HepG2 (cell line): Measurements from ENCODE around the gene PRSS22. TPM values are rescaled to one million over a fixed set of nuclear protein-coding genes. Genes with fewer than 3 reads are reported as not detected.

Experiments used
- ATF6 ChIP-seq: sonication (generic); formaldehyde crosslinking; conservative IDR thresholded peaks from 2 replicates; pipeline ENCODE4 v1.4.0; 2020; ENCODE audit warnings: missing genetic modification reagents
- CEBPG ChIP-seq: IDR thresholded peaks from 2 replicates; pipeline ENCODE4 v1.6.1; 2016
- HOMEZ ChIP-seq: IDR thresholded peaks from 2 replicates; pipeline ENCODE4 v1.6.1; 2016; ENCODE audit warnings: low read depth
- KLF13 ChIP-seq: sonication (generic); formaldehyde crosslinking; IDR thresholded peaks from 2 replicates; pipeline ENCODE4 v1.4.0; 2020; ENCODE audit warnings: mild to moderate bottlenecking, missing genetic modification reagents
- SKI ChIP-seq: fragments of 450-650 bp; IDR thresholded peaks from one replicate; pipeline ENCODE4 v1.6.1; 2018; ENCODE audit warnings: mild to moderate bottlenecking; ENCODE audit not compliant: partially characterized antibody
- SKIL ChIP-seq: sonication (generic); formaldehyde crosslinking; IDR thresholded peaks from 2 replicates; pipeline ENCODE4 v1.8.0; 2022; ENCODE audit warnings: missing genetic modification reagents, mild to moderate bottlenecking, moderate library complexity, borderline replicate concordance
- STAG1 ChIP-seq: sonication (generic); formaldehyde crosslinking; IDR thresholded peaks from 2 replicates; pipeline ENCODE4 v1.4.0; 2020; ENCODE audit warnings: missing genetic modification reagents
- TARDBP ChIP-seq: sonication (generic); formaldehyde crosslinking; IDR thresholded peaks from 2 replicates; pipeline ENCODE4 v1.8.0; 2022; ENCODE audit warnings: mild to moderate bottlenecking, missing genetic modification reagents
- THAP11 ChIP-seq: IDR thresholded peaks from 2 replicates; pipeline ENCODE4 v1.6.1; 2016; ENCODE audit warnings: missing biosample characterization, missing genetic modification reagents
- ZNF782 ChIP-seq: sonication (generic); formaldehyde crosslinking; IDR thresholded peaks from 2 replicates; pipeline ENCODE4 v1.4.0; 2020; ENCODE audit warnings: missing genetic modification reagents, mild to moderate bottlenecking, borderline replicate concordance
- ZZZ3 ChIP-seq: sonication (generic); formaldehyde crosslinking; IDR thresholded peaks from 2 replicates; pipeline ENCODE4 v1.4.0; 2020; ENCODE audit warnings: missing genetic modification reagents, mild to moderate bottlenecking, borderline replicate concordance
- polyA plus RNA-seq, 8 experiments: library from polyadenylated mRNA; depleted of rRNA in 3 of 8; stranded (reverse) in 7 of 8; unstranded in 1 of 8; fragments of >200 nt; fragmentation: Illumina TruSeq in 4 of 8; extraction: Trizol in 4 of 8; gene quantifications; 2 replicates each; pipeline versions ENCODE4 v1.2.1 to v1.2.3, GENCODE V29; 2011 to 2016; ENCODE audit warnings: low read depth in 4 of 8, missing spikeins in 1 of 8, mixed read lengths in 1 of 8; ENCODE audit not compliant: insufficient read depth in 1 of 8
- total RNA-seq, 5 experiments: library from RNA; depleted of rRNA; stranded (reverse); fragments of >200 nt; fragmentation: Illumina TruSeq; extraction: Trizol; gene quantifications; 2 replicates each; pipeline ENCODE4 v1.2.3, GENCODE V29; 2016; ENCODE audit warnings: low read depth in 1 of 5

Gene PRSS22
- total and polyA plus RNA-seq, 2 of the 13 experiments (the other 11 are each of a cell fraction or from before 2014, with no cell fraction given) = 0.24 to 0.32 TPM

GRCh38 chr16:2874912-2875362 lies 17.0 kb upstream of the PRSS22 start (continued):
- TF ChIP-seq HOMEZ = no peak
- no peak for TF ChIP-seq ATF6 (CRISPR knock-in tag)
- TF ChIP-seq CEBPG (CRISPR knock-in tag) = peak; percentile 14; the same call in 1 of the 2 replicates
- no peak for TF ChIP-seq KLF13 (CRISPR knock-in tag)
- no peak for TF ChIP-seq SKIL (CRISPR knock-in tag)
- TF ChIP-seq STAG1 = peak; percentile 80
- peak; percentile 32 for TF ChIP-seq SKI
- 0 out of 2 replicates have a peak, but pooled peaks have one; percentile 36 for TF ChIP-seq ZNF782 (CRISPR knock-in tag)
- TF ChIP-seq ZZZ3 = 0 out of 2 replicates have a peak, but pooled peaks have one; percentile 42
- TF ChIP-seq THAP11 (CRISPR knock-in tag) = peak; percentile 59; the same call in 1 of the 2 replicates
- peak; percentile 46; the same call in 1 of the 2 replicates for TF ChIP-seq TARDBP (CRISPR knock-in tag)
